ENCODE data around the gene SLC25A23.

GRCh38 chr19:6481541-6482342, 22.1 kb upstream of the SLC25A23 start, which contains the start of gene DENND1C:
- peak; percentile 38; the same call in 2 of the 3 replicates for TF ChIP-seq CTCF (IDR thresholded peaks at IDR 0.05)
- TF ChIP-seq EP300 (IDR thresholded peaks at IDR 0.05) = no peak
- TF ChIP-seq KDM1A (IDR thresholded peaks at IDR 0.05; ENCODE audit: low read depth) = no peak
- TF ChIP-seq MAX (IDR thresholded peaks at IDR 0.05) = no peak
- no peak for TF ChIP-seq POLR2A (IDR thresholded peaks at IDR 0.05; ENCODE audit: low read length)
- TF ChIP-seq RFX5 (IDR thresholded peaks at IDR 0.05) = no peak
- no peak for TF ChIP-seq MYC (IDR thresholded peaks at IDR 0.05; ENCODE audit: borderline replicate concordance, low read length)
- TF ChIP-seq ZC3H11A (IDR thresholded peaks at IDR 0.05) = no peak
- TF ChIP-seq USF2 (IDR thresholded peaks at IDR 0.05) = no peak
- no peak for TF ChIP-seq PHF8 (IDR thresholded peaks at IDR 0.05; ENCODE audit: borderline replicate concordance, low read depth)
